Dermis lymphatic vessel endothelial cell (primary cell): ENCODE measurements around the gene CBX2. TPM values are rescaled to one million over a fixed set of nuclear protein-coding genes. Genes with fewer than 3 reads are reported as not detected.

Experiments used
- total RNA-seq: library from RNA; depleted of rRNA; stranded (reverse); fragments of >200 nt; gene quantifications from 2 replicates; pipeline ENCODE4 v1.2.1, GENCODE V29; 2014

The CBX2 gene
- 3.3 and 5.3 TPM in 2 replicates for total RNA-seq

GRCh38 chr17:79777894-79778503 lies at the start of gene CBX2:
Gene CBX2, plus strand, starts transcription at chr17:79778148. Its CDS starts 88 bp downstream, at chr17:79778236.

GRCh38 chr17:79730769-79731483 lies 47.0 kb upstream of the CBX2 start, which contains the start of gene ENPP7:
Gene ENPP7, plus strand, starts transcription at chr17:79730943. Its CDS starts 197 bp downstream, at chr17:79731140.

GRCh38 chr17:79796763-79797491 lies 19.0 kb downstream of the CBX2 start, which contains the start of gene CBX8:
Gene CBX8, minus strand, starts transcription at chr17:79797077. Its CDS starts 79 bp downstream, at chr17:79796998.

Other genes with a start within 250 kb of the CBX2 start
- not detected in 2 replicates for gene RBFOX3, start 167.1 kb upstream of the CBX2 start, total RNA-seq
- not detected in 2 replicates for gene ENPP7, start 47.2 kb upstream of the CBX2 start, total RNA-seq
- gene CBX8, start 18.9 kb downstream of the CBX2 start, total RNA-seq: 1.8 and 2.7 TPM in 2 replicates
- 12.6 and 14.2 TPM in 2 replicates for gene CBX4, start 61.3 kb downstream of the CBX2 start, total RNA-seq